Neuron (in vitro differentiated cells): ENCODE measurements around the gene SHISA9.

Source experiments
- H2AFZ ChIP-seq: one replicate; pipeline ENCODE4 v1.6.1; 2013; ENCODE audit warnings: low read depth, mild to moderate bottlenecking, inconsistent platforms, low read length, moderate library complexity
- H3K27me3 ChIP-seq: one replicate; pipeline ENCODE4 v1.6.1; 2013; ENCODE audit warnings: low read length; ENCODE audit not compliant: insufficient read depth
- H3K36me3 ChIP-seq: one replicate; pipeline ENCODE4 v1.6.1; 2013; ENCODE audit warnings: low read length; ENCODE audit not compliant: insufficient read depth
- H3K4me1 ChIP-seq: one replicate; pipeline ENCODE4 v1.6.1; 2013; ENCODE audit warnings: low read length; ENCODE audit not compliant: insufficient read depth
- H3K4me3 ChIP-seq: 2 replicates; pipeline ENCODE4 v1.5.1; 2013; ENCODE audit warnings: mild to moderate bottlenecking, low read length, moderate library complexity
- H3K9me3 ChIP-seq: one replicate; pipeline ENCODE4 v1.6.1; 2013; ENCODE audit warnings: low read length

SHISA9 gene

GRCh38 chr16:12976936-12977335 lies 75.5 kb downstream of the SHISA9 start:
- no peak overlapping the region for H3K4me3 ChIP-seq
- H3K4me1 ChIP-seq: no peaks in the 10 kb centered on the region
- H2AFZ ChIP-seq: no peak overlapping the region
- no peaks in the 10 kb centered on the region for H3K9me3 ChIP-seq
- no peaks in the 10 kb centered on the region for H3K27me3 ChIP-seq
- H3K36me3 ChIP-seq: no peaks in the 10 kb centered on the region

- no peaks in the 10 kb centered on the region for H3K27me3 ChIP-seq
- H3K4me3 ChIP-seq: no peak overlapping the region
- H3K36me3 ChIP-seq: no peaks in the 10 kb centered on the region
- no peak overlapping the region for H2AFZ ChIP-seq
- no peaks in the 10 kb centered on the region for H3K4me1 ChIP-seq
- H3K9me3 ChIP-seq: no peaks in the 10 kb centered on the region
Measured at GRCh38 chr16:12985516-12985915, 84.1 kb downstream of the SHISA9 start.

GRCh38 chr16:12988071-12988470 lies 86.7 kb downstream of the SHISA9 start:
- H3K4me3 ChIP-seq: no peak overlapping the region

GRCh38 chr16:12992066-12992465 lies 90.7 kb downstream of the SHISA9 start:
- no peaks in the 10 kb centered on the region for H3K27me3 ChIP-seq
- no peak overlapping the region for H3K4me3 ChIP-seq
- no peak overlapping the region for H2AFZ ChIP-seq
- H3K4me1 ChIP-seq: no peaks in the 10 kb centered on the region
- no peaks in the 10 kb centered on the region for H3K9me3 ChIP-seq
- H3K36me3 ChIP-seq: no peaks in the 10 kb centered on the region

More at GRCh38 chr16:12988071-12988470, 86.7 kb downstream of the SHISA9 start:
- H3K4me1 ChIP-seq: no peaks in the 10 kb centered on the region
- no peaks in the 10 kb centered on the region for H3K36me3 ChIP-seq
- no peaks in the 10 kb centered on the region for H3K9me3 ChIP-seq
- no peak overlapping the region for H2AFZ ChIP-seq
- H3K27me3 ChIP-seq: no peaks in the 10 kb centered on the region

GRCh38 chr16:12994402-12994801 lies 93.0 kb downstream of the SHISA9 start:
- Histone ChIP-seq H2AFZ (no peak overlapping the region), H3K36me3 (no peaks in the 10 kb centered on the region), H3K9me3 (no peaks in the 10 kb centered on the region), H3K4me3 (no peak overlapping the region), H3K4me1 (no peaks in the 10 kb centered on the region), H3K27me3 (no peaks in the 10 kb centered on the region)

- Histone ChIP-seq H2AFZ (no peak overlapping the region), H3K27me3 (no peaks in the 10 kb centered on the region), H3K4me3 (no peak overlapping the region), H3K9me3 (no peaks in the 10 kb centered on the region), H3K4me1 (no peaks in the 10 kb centered on the region), H3K36me3 (no peaks in the 10 kb centered on the region)
Measured at GRCh38 chr16:12995721-12996372, 94.4 kb downstream of the SHISA9 start.

GRCh38 chr16:12998361-12999085 lies 97.1 kb downstream of the SHISA9 start:
- no peaks in the 10 kb centered on the region for H3K4me1 ChIP-seq
- H3K27me3 ChIP-seq: no peaks in the 10 kb centered on the region
- no peak overlapping the region for H3K4me3 ChIP-seq
- H2AFZ ChIP-seq: no peak overlapping the region
- H3K36me3 ChIP-seq: no peaks in the 10 kb centered on the region
- H3K9me3 ChIP-seq: no peaks in the 10 kb centered on the region

GRCh38 chr16:12999368-12999767 lies 98.0 kb downstream of the SHISA9 start:
- H3K36me3 ChIP-seq: no peaks in the 10 kb centered on the region
- H3K4me3 ChIP-seq: no peak overlapping the region
- H3K4me1 ChIP-seq: no peaks in the 10 kb centered on the region
- H3K27me3 ChIP-seq: no peaks in the 10 kb centered on the region
- H2AFZ ChIP-seq: no peak overlapping the region
- H3K9me3 ChIP-seq: no peaks in the 10 kb centered on the region

GRCh38 chr16:13005721-13006247 lies 104.4 kb downstream of the SHISA9 start:
- no peaks in the 10 kb centered on the region for H3K4me1 ChIP-seq
- no peaks in the 10 kb centered on the region for H3K27me3 ChIP-seq
- no peak overlapping the region for H3K4me3 ChIP-seq
- H2AFZ ChIP-seq: no peak overlapping the region
- no peaks in the 10 kb centered on the region for H3K36me3 ChIP-seq
- H3K9me3 ChIP-seq: no peaks in the 10 kb centered on the region

- Histone ChIP-seq H3K4me1 (no peaks in the 10 kb centered on the region), H3K27me3 (no peaks in the 10 kb centered on the region), H3K9me3 (no peaks in the 10 kb centered on the region), H2AFZ (no peak overlapping the region), H3K4me3 (no peak overlapping the region), H3K36me3 (no peaks in the 10 kb centered on the region)
Measured at GRCh38 chr16:13012601-13013000, 111.2 kb downstream of the SHISA9 start.

- no peak overlapping the region for H2AFZ ChIP-seq
- H3K36me3 ChIP-seq: no peaks in the 10 kb centered on the region
- H3K27me3 ChIP-seq: no peaks in the 10 kb centered on the region
- no peak overlapping the region for H3K4me3 ChIP-seq
- no peaks in the 10 kb centered on the region for H3K9me3 ChIP-seq
- H3K4me1 ChIP-seq: no peaks in the 10 kb centered on the region
Measured at GRCh38 chr16:13013043-13013442, 111.6 kb downstream of the SHISA9 start.

GRCh38 chr16:13014476-13014875 lies 113.1 kb downstream of the SHISA9 start:
- no peaks in the 10 kb centered on the region for H3K4me1 ChIP-seq
- no peaks in the 10 kb centered on the region for H3K36me3 ChIP-seq
- H3K27me3 ChIP-seq: no peaks in the 10 kb centered on the region

GRCh38 chr16:13018026-13018425 lies 116.6 kb downstream of the SHISA9 start:
- Histone ChIP-seq H3K36me3 (no peaks in the 10 kb centered on the region), H3K4me3 (no peak overlapping the region), H3K4me1 (no peaks in the 10 kb centered on the region), H3K27me3 (no peaks in the 10 kb centered on the region), H3K9me3 (no peaks in the 10 kb centered on the region), H2AFZ (no peak overlapping the region)

More at GRCh38 chr16:13014476-13014875, 113.1 kb downstream of the SHISA9 start:
- no peaks in the 10 kb centered on the region for H3K9me3 ChIP-seq
- H2AFZ ChIP-seq: no peak overlapping the region
- no peak overlapping the region for H3K4me3 ChIP-seq
